Activated CD8-positive, alpha-beta memory T cell treated with anti-CD3 and anti-CD28 coated beads, Interleukin-2, amount 50 U/mL, for 1 hour (primary cell): Measurements from ENCODE around the gene MATN3.
"Not testable (repeated sequence)": the region's sequence is repeated elsewhere in the genome, so short reads cannot be mapped to it uniquely, and the experiment has no call there.

Experiments used
- DNase-seq: peaks from one replicate; pipeline ENCODE4 v3.0.0-alpha.2; 2020; ENCODE audit errors: extremely low read depth

Gene MATN3

GRCh38 chr2:20012282-20013125, at the start of gene MATN3:
Gene MATN3 (minus strand): TSS chr2:20012668. CDS start chr2:20012631, 37 bp downstream.
- DNase-seq = no peak

GRCh38 chr2:20061940-20062339, 49.5 kb upstream of the MATN3 start:
- no peak for DNase-seq

GRCh38 chr2:20061476-20061875, 49.0 kb upstream of the MATN3 start:
- DNase-seq = no peak

GRCh38 chr2:20060106-20060505, 47.6 kb upstream of the MATN3 start:
- no peak for DNase-seq

GRCh38 chr2:20057268-20057667, 44.8 kb upstream of the MATN3 start:
- DNase-seq = no peak

- no peak for DNase-seq
Observed at GRCh38 chr2:20054931-20055330, 42.5 kb upstream of the MATN3 start.

- no peak for DNase-seq
Observed at GRCh38 chr2:20054119-20054518, 41.7 kb upstream of the MATN3 start.

- DNase-seq = no peak
Observed at GRCh38 chr2:20052861-20053281, 40.4 kb upstream of the MATN3 start.

GRCh38 chr2:20052229-20052851, 39.9 kb upstream of the MATN3 start:
- DNase-seq = no peak

GRCh38 chr2:20051532-20052228, 39.2 kb upstream of the MATN3 start, which contains the start of gene LAPTM4A:
Gene LAPTM4A (minus strand): TSS chr2:20051628. CDS start chr2:20051520, 108 bp downstream.
- peak; percentile 96 for DNase-seq

- no peak for DNase-seq
Observed at GRCh38 chr2:20050646-20051531, 38.4 kb upstream of the MATN3 start.

GRCh38 chr2:20050104-20050645, 37.7 kb upstream of the MATN3 start:
- peak; percentile 32 for DNase-seq

GRCh38 chr2:20049637-20050036, 37.2 kb upstream of the MATN3 start:
- DNase-seq = no peak

- DNase-seq = no peak
Observed at GRCh38 chr2:20048488-20049448, 36.3 kb upstream of the MATN3 start.

- not testable (repeated sequence) for DNase-seq
Observed at GRCh38 chr2:20045712-20046292, 33.3 kb upstream of the MATN3 start.

GRCh38 chr2:20044778-20045177, 32.3 kb upstream of the MATN3 start:
- no peak for DNase-seq

GRCh38 chr2:20042531-20042930, 30.1 kb upstream of the MATN3 start:
- DNase-seq = no peak

- DNase-seq = no peak
Observed at GRCh38 chr2:20040489-20041172, 28.2 kb upstream of the MATN3 start.

GRCh38 chr2:20037660-20038059, 25.2 kb upstream of the MATN3 start:
- no peak for DNase-seq
